Vein endothelial cell (primary cell): ENCODE results near the gene MLXIPL. TPM values are rescaled to one million over a fixed set of nuclear protein-coding genes. Genes with fewer than 3 reads are reported as not detected.

Experiments
- total RNA-seq: library from RNA; depleted of rRNA; stranded (reverse); fragments of >200 nt; gene quantifications from 2 replicates; pipeline ENCODE4 v1.2.3, GENCODE V29; 2012

MLXIPL gene
- total RNA-seq: not detected in 2 replicates

DNA sequence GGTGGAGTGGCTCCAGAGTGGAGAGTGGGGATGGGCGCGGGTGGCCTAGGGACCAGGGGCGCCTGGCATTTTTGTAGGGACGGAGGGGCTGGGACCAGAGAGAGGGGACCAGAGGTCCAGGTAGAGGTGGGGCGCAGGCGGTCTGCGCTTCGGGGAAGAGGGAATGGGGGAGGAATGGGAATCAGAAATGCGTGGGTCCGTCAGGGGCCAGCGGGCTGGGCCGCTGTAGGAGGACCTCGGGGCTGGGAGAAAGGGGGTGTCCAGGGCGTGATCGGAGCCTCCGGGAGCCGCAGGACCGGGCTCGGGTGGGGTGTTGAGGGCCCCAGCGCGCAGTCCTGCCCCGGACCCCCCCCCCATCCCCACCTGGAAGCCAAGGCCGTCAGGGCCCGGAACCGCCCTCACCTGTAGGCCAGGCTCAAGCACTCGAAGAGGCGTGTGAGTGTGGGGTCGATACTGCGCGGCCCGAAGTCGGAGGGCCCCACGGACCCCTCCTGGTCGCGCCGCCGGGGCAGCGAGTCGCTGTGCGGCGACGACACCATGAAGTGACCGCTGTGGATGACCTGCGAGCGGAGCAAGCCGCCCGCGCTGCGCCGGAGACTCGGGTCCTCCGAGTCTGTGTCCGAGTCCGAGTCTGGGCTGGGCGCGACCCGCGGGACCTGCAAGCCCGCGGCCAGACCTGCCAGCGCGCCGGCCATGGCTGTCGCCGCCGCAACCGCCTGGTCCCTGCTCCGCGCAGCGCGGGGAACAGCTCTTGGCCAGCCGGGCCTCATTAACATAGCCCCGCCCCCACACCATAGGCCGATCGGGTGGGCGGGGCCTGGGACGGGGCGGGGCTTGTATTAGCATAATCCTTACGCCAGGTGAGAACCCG, at the start of gene MLXIPL:
MLXIPL (minus strand) TSS at position 725 of the 871 bp plus-strand sequence; CDS start at position 695, 30 bp downstream.

GRCh38 chr7:73667344-73668102, 43.2 kb upstream of the MLXIPL start, which contains the start of gene VPS37D:
VPS37D (plus strand) TSS chr7:73667831; CDS start chr7:73667959, 128 bp downstream.

DNA sequence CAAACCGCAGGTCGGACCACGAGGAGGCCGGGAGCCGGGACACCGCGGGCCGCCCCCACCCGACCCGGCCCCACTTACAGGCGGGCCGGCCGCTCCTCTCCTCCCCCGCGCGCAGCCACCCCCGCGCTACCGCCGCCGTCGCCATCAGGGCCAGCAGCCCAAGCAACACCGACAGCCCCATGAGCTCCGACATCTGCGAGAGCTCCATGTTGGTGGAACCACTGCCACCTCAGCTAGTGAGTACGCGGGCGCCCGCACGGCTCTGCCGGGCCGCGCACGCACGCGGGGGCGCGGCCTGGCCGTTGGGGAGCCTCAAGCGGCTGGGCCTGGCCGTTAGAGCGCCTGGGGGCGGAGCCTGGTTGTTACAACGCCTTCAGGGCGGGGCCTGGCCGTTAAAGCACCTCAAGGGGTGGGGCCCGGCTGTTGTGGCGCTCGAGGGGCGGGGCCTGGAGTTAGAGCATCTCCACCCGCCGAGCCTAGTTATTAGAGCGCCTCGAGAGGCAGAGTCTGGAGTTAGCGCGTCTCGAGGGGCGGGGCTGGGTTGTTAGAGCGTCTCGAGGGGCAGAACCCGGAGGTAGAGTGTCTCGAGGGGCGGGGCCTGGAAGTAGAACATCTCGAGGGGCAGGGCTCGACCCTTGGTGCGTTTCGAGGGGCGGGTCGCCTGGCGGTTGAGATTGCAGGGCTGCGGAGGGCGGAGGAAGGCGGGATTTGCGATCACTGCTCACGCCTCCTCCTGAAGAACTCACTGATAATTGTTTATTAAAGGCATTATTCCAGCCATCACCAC, 45.8 kb downstream of the MLXIPL start, which contains the start of gene TBL2:
TBL2 (minus strand) TSS at position 238 of the 787 bp plus-strand sequence; CDS start at position 208, 30 bp downstream.

DNA sequence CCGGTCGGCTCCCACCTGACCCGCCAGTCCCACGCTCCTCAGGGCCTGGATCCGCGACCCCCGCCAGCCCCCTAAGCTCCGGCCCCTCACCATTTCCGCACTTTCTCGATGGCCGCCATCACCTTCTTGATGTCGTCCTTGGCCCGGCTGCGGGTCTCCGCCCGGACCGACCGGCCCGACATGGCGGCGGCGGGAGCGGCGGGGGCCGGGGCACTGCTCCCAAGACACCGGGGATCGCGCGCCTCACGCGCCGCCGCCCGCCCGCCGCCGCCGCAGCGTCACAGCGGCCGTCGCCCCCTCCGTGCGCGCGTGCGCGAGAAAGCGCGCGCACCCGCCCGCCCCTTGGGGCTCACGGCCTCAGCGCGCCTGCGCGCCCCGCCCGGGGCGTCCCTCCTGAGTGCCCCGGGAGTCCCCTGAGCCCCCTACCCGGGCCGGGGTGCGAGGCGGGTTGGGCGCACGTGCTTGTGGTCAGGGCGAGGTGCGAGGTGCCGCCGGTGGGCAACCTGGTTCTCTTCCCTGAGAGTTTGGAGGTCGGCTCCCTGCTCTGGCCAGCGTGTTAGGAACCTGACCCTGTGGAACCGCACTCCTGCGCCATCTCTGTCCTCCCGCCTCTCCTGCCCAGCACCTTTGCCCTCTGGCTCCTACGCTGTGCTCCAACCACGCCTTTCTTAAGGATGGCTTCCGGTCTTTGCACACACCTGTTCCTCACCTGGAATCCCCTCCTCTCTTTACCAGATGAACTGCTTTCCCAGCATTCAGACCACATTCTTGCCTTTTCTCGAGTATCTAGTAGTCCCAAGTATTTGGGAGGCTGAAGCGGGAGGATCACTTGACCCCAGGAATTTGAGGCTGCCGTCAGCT, 66.7 kb downstream of the MLXIPL start, which contains the start of gene BCL7B:
BCL7B (minus strand) TSS at position 294 of the 861 bp plus-strand sequence; CDS start at position 182, 112 bp downstream.

Other genes with a start within 250 kb of the MLXIPL start
- gene FZD9, start 190.7 kb downstream of the MLXIPL start, total RNA-seq: 0.67 and 1.6 TPM in 2 replicates
- 45.7 and 63.6 TPM in 2 replicates for gene BAZ1B, start 102.2 kb downstream of the MLXIPL start, total RNA-seq
- 35.9 and 37.2 TPM in 2 replicates for gene BCL7B, start 66.8 kb downstream of the MLXIPL start, total RNA-seq
- 44.0 and 52.3 TPM in 2 replicates for gene TBL2, start 45.9 kb downstream of the MLXIPL start, total RNA-seq
- gene VPS37D, start 43.3 kb upstream of the MLXIPL start, total RNA-seq: 2.5 and 3.9 TPM in 2 replicates
- 2.6 and 3.0 TPM in 2 replicates for gene DNAJC30, start 58.9 kb upstream of the MLXIPL start, total RNA-seq
- gene BUD23, start 59.1 kb upstream of the MLXIPL start, total RNA-seq: 34.0 and 35.4 TPM in 2 replicates
- 14.0 and 17.9 TPM in 2 replicates for gene STX1A, start 95.1 kb upstream of the MLXIPL start, total RNA-seq
- 8.5 and 8.8 TPM in 2 replicates for gene ABHD11, start 114.3 kb upstream of the MLXIPL start, total RNA-seq
- 0.98 TPM in 1 of 2 replicates, not detected in the other for gene CLDN3, start 145.7 kb upstream of the MLXIPL start, total RNA-seq
- gene CLDN4, start 206.5 kb upstream of the MLXIPL start, total RNA-seq: under 0.01 TPM in 2 replicates
- 0.98 TPM in 1 of 2 replicates, not detected in the other for gene METTL27, start 218.0 kb upstream of the MLXIPL start, total RNA-seq
- not detected in 2 replicates for gene TMEM270, start 236.6 kb upstream of the MLXIPL start, total RNA-seq